HG03196 (cell line): ENCODE data around the gene NEGR1.

Experiments used
- ATAC-seq: cut with Tn5 transposase; IDR thresholded peaks from one replicate; pipeline ENCODE4 v1.9.1; 2021; ENCODE audit not compliant: unreplicated experiment

Gene NEGR1

GRCh38 chr1:72050551-72050950 is 231.8 kb downstream of the NEGR1 start:
- ATAC-seq, result no peak

- no peak for ATAC-seq
These were observed 244.5 kb downstream of the NEGR1 start for GRCh38 chr1:72037745-72038343.

GRCh38 chr1:72034827-72035226 is 247.5 kb downstream of the NEGR1 start:
- no peak for ATAC-seq

GRCh38 chr1:72023063-72023930 is 259.0 kb downstream of the NEGR1 start:
- no peak for ATAC-seq

GRCh38 chr1:72018562-72018961 is 263.8 kb downstream of the NEGR1 start:
- ATAC-seq, result no peak

GRCh38 chr1:72015006-72015405 is 267.3 kb downstream of the NEGR1 start:
- ATAC-seq, result no peak

- ATAC-seq, result no peak
These were observed 269.2 kb downstream of the NEGR1 start for GRCh38 chr1:72013161-72013560.

GRCh38 chr1:72011721-72012120 is 270.6 kb downstream of the NEGR1 start:
- ATAC-seq, result no peak

- ATAC-seq, result no peak
These were observed 272.3 kb downstream of the NEGR1 start for GRCh38 chr1:72010094-72010431.

- no peak for ATAC-seq
These were observed 272.9 kb downstream of the NEGR1 start for GRCh38 chr1:72009173-72010093.

GRCh38 chr1:72007312-72007711 is 275.0 kb downstream of the NEGR1 start:
- no peak for ATAC-seq

GRCh38 chr1:72006092-72006491 is 276.2 kb downstream of the NEGR1 start:
- ATAC-seq, result no peak

- ATAC-seq, result no peak
These were observed 279.2 kb downstream of the NEGR1 start for GRCh38 chr1:72003092-72003491.

- no peak for ATAC-seq
These were observed 281.5 kb downstream of the NEGR1 start for GRCh38 chr1:72000809-72001208.

- no peak for ATAC-seq
These were observed 287.7 kb downstream of the NEGR1 start for GRCh38 chr1:71994646-71995045.

GRCh38 chr1:71987181-71987580 is 295.2 kb downstream of the NEGR1 start:
- no peak for ATAC-seq

- ATAC-seq, result no peak
These were observed 296.2 kb downstream of the NEGR1 start for GRCh38 chr1:71986160-71986559.

- no peak for ATAC-seq
These were observed 301.8 kb downstream of the NEGR1 start for GRCh38 chr1:71980556-71980955.

GRCh38 chr1:71979882-71980281 is 302.5 kb downstream of the NEGR1 start:
- no peak for ATAC-seq

- peak; percentile 95 for ATAC-seq
These were observed 314.7 kb downstream of the NEGR1 start for GRCh38 chr1:71967670-71968069.

GRCh38 chr1:71964188-71964587 is 318.2 kb downstream of the NEGR1 start:
- ATAC-seq, result no peak
